GM12864 (cell line): ENCODE data around the gene UGT2B15.

Experiments used
- DNase-seq: peaks from one replicate; pipeline ENCODE4 v3.0.0-alpha.2; 2011; ENCODE audit warnings: low read depth
- H3K4me3 ChIP-seq: 2 replicates; pipeline ENCODE4 v1.5.1; 2011; ENCODE audit warnings: mild to moderate bottlenecking, low read depth, low read length, control low read depth
- CTCF ChIP-seq: IDR thresholded peaks from 2 replicates; pipeline ENCODE4 v1.5.1; 2011; ENCODE audit warnings: low read depth, mild to moderate bottlenecking, moderate library complexity, low read length, control low read depth, inconsistent platforms; ENCODE audit errors: missing control alignments

The UGT2B15 gene

GRCh38 chr4:68617003-68617698 is 53.3 kb downstream of the UGT2B15 start:
- no peak for TF ChIP-seq CTCF

GRCh38 chr4:68615699-68616422 is 54.6 kb downstream of the UGT2B15 start:
- no peak overlapping the region for H3K4me3 ChIP-seq
- no peak for TF ChIP-seq CTCF
- DNase-seq, result no peak

More at GRCh38 chr4:68617003-68617698, 53.3 kb downstream of the UGT2B15 start:
- DNase-seq, result no peak
- no peak overlapping the region for H3K4me3 ChIP-seq

- no peak overlapping the region for H3K4me3 ChIP-seq
- TF ChIP-seq CTCF, result no peak
- DNase-seq, result no peak
Measured at GRCh38 chr4:68613752-68614151, 56.7 kb downstream of the UGT2B15 start.

- DNase-seq, result no peak
- TF ChIP-seq CTCF, result no peak
Measured at GRCh38 chr4:68606240-68606639, 64.2 kb downstream of the UGT2B15 start.

GRCh38 chr4:68599150-68599549 is 71.3 kb downstream of the UGT2B15 start:
- no peak overlapping the region for H3K4me3 ChIP-seq
- no peak for TF ChIP-seq CTCF
- DNase-seq, result no peak

More at GRCh38 chr4:68606240-68606639, 64.2 kb downstream of the UGT2B15 start:
- no peak overlapping the region for H3K4me3 ChIP-seq

- DNase-seq, result no peak
- TF ChIP-seq CTCF, result no peak
- H3K4me3 ChIP-seq, result no peak overlapping the region
Measured at GRCh38 chr4:68597482-68597881, 73.0 kb downstream of the UGT2B15 start.
